RWPE1 (cell line): ENCODE results near the gene MYO7A.

ENCODE experiments used
- CTCF ChIA-PET: fragments of 350-600 bp; sonication (Branson Sonifier 250); formaldehyde crosslinking; extraction: SDS; loops from one replicate; lab custom pipeline; 2021; lab: Yijun Ruan, JAX
- POLR2A ChIA-PET: fragments of 400-600 bp; formaldehyde crosslinking; extraction: SDS; loops from one replicate; lab custom pipeline; 2020; ENCODE audit warnings: antibody characterized with exemption; ENCODE audit not compliant: low non-redundant PET; lab: Yijun Ruan, JAX
- DNase-seq: peaks from one replicate; pipeline ENCODE4 v3.0.0; 2012; ENCODE audit warnings: low spot score
- H3K27ac ChIP-seq: fragments of 450-650 bp; 2 replicates; pipeline ENCODE4 v1.5.1; 2017
- CTCF ChIP-seq: fragments of 450-650 bp; conservative IDR thresholded peaks from 2 replicates; pipeline ENCODE4 v1.5.1; 2017; ENCODE audit warnings: low read depth, mild to moderate bottlenecking

MYO7A gene

GRCh38 chr11:77195071-77195755, 67.2 kb downstream of the MYO7A start:
- H3K27ac ChIP-seq: no peak overlapping the region
- ChIA-PET CTCF (interaction anchor here (0.6 to 2.5 kb wide), 11 partner anchors 67 to 1636 kb away, joined by 3 to 10 read pairs (median 4); no protein-coding TSS in a partner anchor), POLR2A (no interaction called here)
- DNase-seq: no peak
- no peak for TF ChIP-seq CTCF

- TF ChIP-seq CTCF: no peak
- no peak for DNase-seq
- ChIA-PET CTCF (interaction anchor here (0.7 to 2.5 kb wide), 4 partner anchors 70 to 306 kb away, joined by 3 to 10 read pairs (median 3); no protein-coding TSS in a partner anchor), POLR2A (no interaction called here)
- H3K27ac ChIP-seq: no peak overlapping the region
These were observed 68.9 kb downstream of the MYO7A start for GRCh38 chr11:77196961-77197360.

- no peak for DNase-seq
- no peak overlapping the region for H3K27ac ChIP-seq
- no peak for TF ChIP-seq CTCF
- ChIA-PET CTCF (interaction anchor here (0.6 to 1.0 kb wide), 4 partner anchors 70 to 348 kb away, joined by 3 to 5 read pairs (median 4); partner anchors contain the start of gene MYO7A), POLR2A (no interaction called here)
These were observed 69.7 kb downstream of the MYO7A start for GRCh38 chr11:77197626-77198320.

- no peak overlapping the region for H3K27ac ChIP-seq
- ChIA-PET CTCF (interaction anchor here (0.6 kb wide), 1 partner anchor 71 kb away, joined by 4 read pairs; the partner anchor contains the start of gene MYO7A), POLR2A (no interaction called here)
- no peak for DNase-seq
- no peak for TF ChIP-seq CTCF
These were observed 70.4 kb downstream of the MYO7A start for GRCh38 chr11:77198440-77198849.

- H3K27ac ChIP-seq: no peak overlapping the region
- ChIA-PET CTCF (no interaction called here), POLR2A (no interaction called here)
- DNase-seq: no peak
- TF ChIP-seq CTCF: no peak
These were observed 71.2 kb downstream of the MYO7A start for GRCh38 chr11:77199137-77199745.
